PC-3 (cell line): ENCODE results near the gene USP48. TPM values are rescaled to one million over a fixed set of nuclear protein-coding genes. Genes with fewer than 3 reads are reported as not detected.

Experiments used
- ATAC-seq: fragments of 200-7000 bp; cut with Tn5 transposase; 2 replicates; pipeline ENCODE4 v1.9.1; 2020; ENCODE audit warnings: mild to moderate bottlenecking, moderate library complexity
- BruUV-seq: library from RNA; stranded (reverse); fragments of 400-500 nt; replicated peaks from 2 replicates; lab custom pipeline; 2021; lab: Mats Ljungman, UMichigan
- CTCF ChIA-PET: fragments of 300-600 bp; sonication (Branson Sonifier 250); formaldehyde crosslinking; loops from one replicate; lab custom pipeline; 2022; ENCODE audit warnings: antibody characterized with exemption; lab: Charles Lee
- POLR2A ChIA-PET: fragments of 300-600 bp; sonication (Branson Sonifier 250); formaldehyde crosslinking; loops from one replicate; lab custom pipeline; 2022; ENCODE audit warnings: antibody characterized with exemption; ENCODE audit not compliant: unreplicated experiment; lab: Charles Lee
- DNase-seq: peaks from one replicate; pipeline ENCODE4 v3.0.0-alpha.2; 2015
- H2AFZ ChIP-seq: fragments of 300-600 bp; sonication (generic); 2 replicates; pipeline ENCODE4 v1.6.0; 2016; ENCODE audit warnings: antibody characterized with exemption, low read length
- H3F3A ChIP-seq: fragments of 300-600 bp; sonication (generic); one replicate; pipeline ENCODE4 v1.6.0; 2017; ENCODE audit warnings: antibody characterized with exemption, low read length, control low read depth, mild to moderate bottlenecking; ENCODE audit not compliant: unreplicated experiment
- H3K27ac ChIP-seq: fragments of 300-600 bp; sonication (generic); 2 replicates; pipeline ENCODE4 v1.5.1; 2016; ENCODE audit warnings: mild to moderate bottlenecking, low read length
- H3K27me3 ChIP-seq: fragments of 300-600 bp; sonication (generic); 2 replicates; pipeline ENCODE4 v1.6.1; 2016; ENCODE audit warnings: low read length, mixed read lengths
- H3K36me3 ChIP-seq: fragments of 300-600 bp; sonication (generic); 2 replicates; pipeline ENCODE4 v1.6.1; 2016; ENCODE audit warnings: low read depth, mixed run types, low read length, mixed read lengths
- H3K4me1 ChIP-seq: fragments of 300-600 bp; sonication (generic); 2 replicates; pipeline ENCODE4 v1.5.1; 2016; ENCODE audit warnings: low read length; ENCODE audit not compliant: insufficient read depth
- H3K4me2 ChIP-seq: fragments of 300-600 bp; sonication (generic); 2 replicates; pipeline ENCODE4 v1.6.0; 2016; ENCODE audit warnings: low read length
- H3K4me3 ChIP-seq: fragments of 300-600 bp; sonication (generic); 2 replicates; pipeline ENCODE4 v1.5.1; 2016; ENCODE audit warnings: mild to moderate bottlenecking, low read length, mixed read lengths
- H3K79me2 ChIP-seq: fragments of 300-600 bp; sonication (generic); 2 replicates; pipeline ENCODE4 v1.6.1; 2017; ENCODE audit warnings: low read length, mixed read lengths
- H3K9ac ChIP-seq: fragments of 300-600 bp; sonication (generic); 2 replicates; pipeline ENCODE4 v1.6.0; 2016; ENCODE audit warnings: mild to moderate bottlenecking, low read length
- H3K9me2 ChIP-seq: fragments of 300-600 bp; sonication (generic); replicated peaks from 2 replicates; pipeline ENCODE4 v1.6.1; 2016; ENCODE audit warnings: mixed run types, low read length, mixed read lengths
- H3K9me3 ChIP-seq: fragments of 300-600 bp; sonication (generic); 2 replicates; pipeline ENCODE4 v1.6.1; 2016; ENCODE audit warnings: low read length, mixed read lengths
- H4K20me1 ChIP-seq: fragments of 300-600 bp; sonication (generic); 2 replicates; pipeline ENCODE4 v1.6.1; 2016; ENCODE audit warnings: low read length, mixed read lengths
- CTCF ChIP-seq: fragments of 300-600 bp; sonication (generic); conservative IDR thresholded peaks from 2 replicates; pipeline ENCODE4 v1.5.1; 2017; ENCODE audit warnings: antibody characterized with exemption, low read depth, mild to moderate bottlenecking, low read length
- EZH2 ChIP-seq: fragments of 300-600 bp; sonication (generic); IDR thresholded peaks from one replicate; pipeline ENCODE4 v1.6.1; 2017; ENCODE audit warnings: antibody characterized with exemption, mild to moderate bottlenecking, low read length; ENCODE audit not compliant: unreplicated experiment
- EZH2phosphoT487 ChIP-seq: fragments of 300-600 bp; sonication (generic); IDR thresholded peaks from 2 replicates; pipeline ENCODE4 v1.6.1; 2018; ENCODE audit warnings: mild to moderate bottlenecking, antibody characterized with exemption, low read length, borderline replicate concordance
- intact Hi-C: fragments of 100-400 bp; cut with micrococcal nuclease; formaldehyde crosslinking; loops from 2 replicates; pipeline ENCODE4 v1.9.0; 2023
- total RNA-seq: library from RNA; depleted of rRNA; stranded (reverse); fragments of >200 nt; gene quantifications from 2 replicates; pipeline ENCODE4 v1.2.3, GENCODE V29; 2014

Gene USP48
- total RNA-seq, 1 experiment from 2014 or later, result 33.3 TPM

- ATAC-seq, result no peak
- H3K4me3 ChIP-seq, result no peak overlapping the region
- no peaks in the 10 kb centered on the region for H4K20me1 ChIP-seq
- no peaks in the 10 kb centered on the region for H3K9me3 ChIP-seq
- no peak overlapping the region for H3K27ac ChIP-seq
- BruUV-seq, result no TSS peak
- H2AFZ ChIP-seq, result no peak overlapping the region
- H3K4me2 ChIP-seq, result no peak overlapping the region
- H3K9ac ChIP-seq, result no peak overlapping the region
- H3K79me2 ChIP-seq, result no peaks in the 10 kb centered on the region
- ChIA-PET POLR2A (no interaction called here), CTCF (interaction anchor here (0.7 kb wide), 1 partner anchor 31 kb away, joined by 4 read pairs; no protein-coding TSS in a partner anchor)
- H3K36me3 ChIP-seq, result no peaks in the 10 kb centered on the region
- H3K9me2 ChIP-seq, result no peaks in the 10 kb centered on the region
- no peaks in the 10 kb centered on the region for H3F3A ChIP-seq
- TF ChIP-seq EZH2, result no peak
- intact Hi-C loops, result no loop called here
- no peak for DNase-seq
- H3K4me1 ChIP-seq, result peaks cover 14% of the 10 kb centered on the region
- H3K27me3 ChIP-seq, result no peaks in the 10 kb centered on the region
Observed at GRCh38 chr1:21813542-21813941, 30.6 kb upstream of the USP48 start.

GRCh38 chr1:21811875-21812305, 28.9 kb upstream of the USP48 start, which contains the start of gene LDLRAD2:
Gene LDLRAD2, plus strand, starts transcription at chr1:21812265. Its CDS starts 187 bp downstream, at chr1:21812452.
- H3K9ac ChIP-seq, result no peak within 1 kb of the TSS
- no peaks in the 10 kb centered on the region for H3K36me3 ChIP-seq
- H2AFZ ChIP-seq, result no peak within 1 kb of the TSS
- no peak within 1 kb of the TSS for H3K27ac ChIP-seq
- H4K20me1 ChIP-seq, result no peaks in the 10 kb centered on the region
- no peaks in the 10 kb centered on the region for H3K9me2 ChIP-seq
- no peaks in the 10 kb centered on the region for H3F3A ChIP-seq
- POLR2A ChIA-PET, result no interaction called here
- no peaks in the 10 kb centered on the region for H3K79me2 ChIP-seq
- intact Hi-C loops, result no loop called here
- no peak for ATAC-seq
- no peak for TF ChIP-seq EZH2
- no peak for TF ChIP-seq CTCF
- no peak for TF ChIP-seq EZH2phosphoT487
- peaks cover 7% of the 10 kb centered on the region for H3K4me1 ChIP-seq
- no TSS peak for BruUV-seq
- H3K4me2 ChIP-seq, result no peak within 1 kb of the TSS
- H3K9me3 ChIP-seq, result no peaks in the 10 kb centered on the region
- CTCF ChIA-PET, result no interaction called here
- no peak for DNase-seq
- H3K4me3 ChIP-seq, result no peak within 1 kb of the TSS
- no peaks in the 10 kb centered on the region for H3K27me3 ChIP-seq

DNA sequence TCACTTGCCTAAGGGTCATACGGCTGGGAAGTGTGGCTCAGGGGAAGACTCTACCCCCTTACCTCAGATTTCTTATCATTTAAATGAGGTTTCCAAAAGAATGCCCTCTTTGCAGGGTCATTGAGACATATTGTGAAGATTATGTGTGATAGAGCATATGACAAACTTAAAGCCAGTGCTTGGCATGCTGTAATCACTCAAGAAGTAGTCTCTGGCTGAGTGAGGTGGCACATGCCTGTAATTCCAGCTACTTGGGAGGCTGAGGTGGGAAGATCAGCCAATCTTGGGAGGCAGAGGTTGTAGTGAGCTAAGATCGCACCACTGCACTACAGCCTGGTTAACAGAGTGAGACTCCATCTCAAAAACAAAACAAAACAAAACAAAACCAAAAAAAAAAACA, 21.6 kb upstream of the USP48 start:
- Histone ChIP-seq H3K4me1 (peaks cover 8% of the 10 kb centered on the region; the same call in 1 of the 2 replicates), H3K9ac (no peak overlapping the region), H3K27me3 (no peaks in the 10 kb centered on the region), H3K27ac (no peak overlapping the region), H3K9me2 (no peaks in the 10 kb centered on the region), H3F3A (no peaks in the 10 kb centered on the region), H3K4me3 (no peak overlapping the region), H4K20me1 (no peaks in the 10 kb centered on the region), H3K36me3 (no peaks in the 10 kb centered on the region), H3K79me2 (no peaks in the 10 kb centered on the region), H3K9me3 (no peaks in the 10 kb centered on the region), H2AFZ (no peak overlapping the region), H3K4me2 (no peak overlapping the region)
- ChIA-PET CTCF (no interaction called here), POLR2A (no interaction called here)
- intact Hi-C loops, result no loop called here
- ATAC-seq, result no peak
- no TSS peak for BruUV-seq
- TF ChIP-seq EZH2 (no peak), EZH2phosphoT487 (no peak), CTCF (no peak)
- no peak for DNase-seq
